22Rv1 (cell line): ENCODE measurements around the gene EHMT1.
"Not testable (repeated sequence)": the region's sequence is repeated elsewhere in the genome, so short reads cannot be mapped to it uniquely, and the experiment has no call there.

Experiments used
- H3K27ac ChIP-seq: fragments of 450-650 bp; 2 replicates; pipeline ENCODE4 v1.5.1; 2017
- CTCF ChIP-seq: fragments of 450-650 bp; IDR thresholded peaks from 2 replicates; pipeline ENCODE4 v1.5.1; 2017; ENCODE audit warnings: mild to moderate bottlenecking
- ZFX ChIP-seq: fragments of 450-650 bp; IDR thresholded peaks from 2 replicates; pipeline ENCODE4 v1.6.1; 2017; ENCODE audit warnings: antibody characterized with exemption, borderline replicate concordance

The EHMT1 gene

GRCh38 chr9:137716694-137717287, 98.0 kb downstream of the EHMT1 start:
- TF ChIP-seq CTCF (no peak), ZFX (no peak)
- no peak overlapping the region for H3K27ac ChIP-seq

GRCh38 chr9:137717776-137718327, 99.0 kb downstream of the EHMT1 start:
- TF ChIP-seq ZFX (no peak), CTCF (no peak)
- no peak overlapping the region for H3K27ac ChIP-seq

- TF ChIP-seq ZFX (no peak), CTCF (no peak)
- H3K27ac ChIP-seq = no peak overlapping the region
These were observed 100.4 kb downstream of the EHMT1 start for GRCh38 chr9:137719194-137719593.

- TF ChIP-seq CTCF = no peak
- TF ChIP-seq ZFX = no peak
- H3K27ac ChIP-seq = no peak overlapping the region
These were observed 101.8 kb downstream of the EHMT1 start for GRCh38 chr9:137720571-137721110.

GRCh38 chr9:137721479-137721878, 102.7 kb downstream of the EHMT1 start:
- H3K27ac ChIP-seq = no peak overlapping the region
- no peak for TF ChIP-seq ZFX
- TF ChIP-seq CTCF = no peak

GRCh38 chr9:137721899-137722298, 103.1 kb downstream of the EHMT1 start:
- H3K27ac ChIP-seq = no peak overlapping the region
- TF ChIP-seq ZFX (no peak), CTCF (0 out of 2 replicates have a peak, but pooled peaks have one; percentile 8)

GRCh38 chr9:137722481-137722880, 103.7 kb downstream of the EHMT1 start:
- no peak overlapping the region for H3K27ac ChIP-seq
- TF ChIP-seq CTCF (no peak), ZFX (no peak)

GRCh38 chr9:137723356-137723755, 104.6 kb downstream of the EHMT1 start:
- not testable (repeated sequence) for H3K27ac ChIP-seq
